GM19043 (cell line): ENCODE measurements around the gene UBA7.
A peak's percentile ranks its signal among the peaks of the same experiment; 100 is the strongest.
"Not testable (repeated sequence)": the region's sequence is repeated elsewhere in the genome, so short reads cannot be mapped to it uniquely, and the experiment has no call there.

Experiments used
- ATAC-seq: cut with Tn5 transposase; IDR thresholded peaks from one replicate; pipeline ENCODE4 v1.9.1; 2021; ENCODE audit warnings: low read depth; ENCODE audit not compliant: unreplicated experiment

The UBA7 gene

DNA sequence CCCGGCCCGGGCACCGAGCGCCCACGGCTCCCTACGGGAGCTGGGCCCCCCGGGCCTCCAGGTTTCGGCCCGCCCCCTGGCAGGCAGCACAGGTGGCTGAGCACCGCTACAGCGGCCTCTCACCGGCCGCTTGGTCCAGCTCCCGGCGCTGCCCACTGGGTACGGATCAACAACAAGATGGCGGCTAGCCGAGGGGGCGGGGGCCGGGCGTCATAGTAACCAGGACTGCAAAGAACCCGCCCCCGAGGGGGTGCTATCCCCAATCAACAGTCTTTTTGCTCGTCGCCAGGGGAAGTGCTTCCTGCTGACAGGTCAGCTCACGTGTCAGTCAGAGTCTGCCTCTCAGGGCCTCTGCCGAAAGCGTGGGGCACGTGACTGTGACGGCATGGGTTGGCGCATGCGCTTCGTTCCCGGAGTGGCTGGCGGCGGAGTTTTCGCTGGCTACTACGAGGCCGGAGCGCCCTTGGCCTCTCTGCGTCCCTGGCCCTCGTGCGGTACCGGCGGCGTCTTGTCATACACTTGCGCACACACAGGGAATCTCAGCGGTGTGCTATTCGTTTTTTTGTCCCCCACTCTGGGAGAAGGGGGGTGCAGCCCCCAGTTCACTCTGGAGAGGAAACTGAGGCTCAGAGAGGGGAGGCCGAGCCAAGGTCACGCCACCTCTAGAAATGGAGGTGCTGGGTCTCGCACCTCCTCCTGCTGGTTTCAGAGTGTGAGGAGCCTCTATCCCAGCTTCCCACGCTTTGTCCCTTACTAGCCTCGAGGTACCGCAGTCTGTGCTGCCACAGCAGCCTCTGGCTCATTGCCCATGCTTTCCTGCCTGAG is 27.2 kb downstream of the UBA7 start, which contains the start of gene IP6K1:
TSS of gene IP6K1 (minus strand) at position 186 of the 825 bp plus-strand sequence. CDS start 38,502 bp downstream, outside the sequence.
- peak; percentile 99 for ATAC-seq

DNA sequence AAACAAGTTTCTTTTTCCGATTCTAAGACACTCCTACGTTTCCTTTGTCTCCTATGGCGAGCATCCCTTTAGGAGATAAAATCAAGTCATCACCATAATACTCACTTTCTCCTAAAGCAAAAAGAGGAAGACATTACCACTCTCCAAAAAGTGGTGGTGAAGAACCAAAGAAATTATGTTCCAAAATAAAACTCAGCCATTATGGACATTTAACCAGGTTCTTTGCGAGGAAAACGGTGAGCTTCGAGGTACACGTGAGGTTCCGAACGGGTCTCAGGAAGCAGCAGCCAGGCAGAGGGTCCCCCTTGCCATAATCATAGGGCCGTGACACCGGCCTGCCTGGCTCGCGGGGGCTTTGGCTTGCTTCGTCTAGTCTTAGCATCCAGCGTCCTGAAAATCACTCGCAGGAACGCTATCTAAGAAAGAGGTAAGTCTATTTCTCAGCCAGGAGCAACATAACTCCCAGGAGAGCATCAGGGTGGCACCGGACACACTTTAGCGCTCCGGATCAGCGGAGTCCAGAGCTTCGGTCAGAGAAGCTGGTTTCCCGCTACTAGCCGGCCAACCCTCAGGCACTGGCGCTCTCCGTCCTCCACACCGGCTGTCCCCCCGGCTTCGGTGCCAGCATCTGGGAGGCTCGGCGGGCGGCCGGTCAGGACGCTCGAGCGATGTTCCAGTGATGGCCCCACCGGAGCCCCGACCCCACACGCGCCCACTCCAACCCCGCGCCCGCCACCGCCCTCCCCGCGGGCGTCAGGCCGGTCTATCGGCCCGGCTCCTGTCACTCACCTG is 28.0 kb downstream of the UBA7 start:
- no peak for ATAC-seq

DNA sequence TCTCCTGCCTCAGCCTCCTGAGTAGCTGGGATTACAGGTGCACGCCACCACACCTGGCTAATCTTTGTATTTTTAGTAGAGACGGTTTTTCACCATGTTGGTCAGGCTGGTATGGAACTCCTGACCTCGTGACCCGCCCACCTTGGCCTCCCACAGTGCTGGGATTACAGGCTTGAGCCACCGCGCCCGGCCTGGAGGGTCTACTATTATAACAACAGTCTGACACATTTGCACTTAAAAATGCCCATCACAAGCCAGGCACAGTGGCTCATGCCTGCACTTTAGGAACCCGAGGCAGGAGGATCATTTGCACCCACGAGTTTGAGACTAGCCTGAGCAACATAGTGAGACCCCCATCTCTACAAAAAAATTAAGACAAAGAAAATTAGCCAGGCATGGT is 31.5 kb downstream of the UBA7 start:
- not testable (repeated sequence) for ATAC-seq

DNA sequence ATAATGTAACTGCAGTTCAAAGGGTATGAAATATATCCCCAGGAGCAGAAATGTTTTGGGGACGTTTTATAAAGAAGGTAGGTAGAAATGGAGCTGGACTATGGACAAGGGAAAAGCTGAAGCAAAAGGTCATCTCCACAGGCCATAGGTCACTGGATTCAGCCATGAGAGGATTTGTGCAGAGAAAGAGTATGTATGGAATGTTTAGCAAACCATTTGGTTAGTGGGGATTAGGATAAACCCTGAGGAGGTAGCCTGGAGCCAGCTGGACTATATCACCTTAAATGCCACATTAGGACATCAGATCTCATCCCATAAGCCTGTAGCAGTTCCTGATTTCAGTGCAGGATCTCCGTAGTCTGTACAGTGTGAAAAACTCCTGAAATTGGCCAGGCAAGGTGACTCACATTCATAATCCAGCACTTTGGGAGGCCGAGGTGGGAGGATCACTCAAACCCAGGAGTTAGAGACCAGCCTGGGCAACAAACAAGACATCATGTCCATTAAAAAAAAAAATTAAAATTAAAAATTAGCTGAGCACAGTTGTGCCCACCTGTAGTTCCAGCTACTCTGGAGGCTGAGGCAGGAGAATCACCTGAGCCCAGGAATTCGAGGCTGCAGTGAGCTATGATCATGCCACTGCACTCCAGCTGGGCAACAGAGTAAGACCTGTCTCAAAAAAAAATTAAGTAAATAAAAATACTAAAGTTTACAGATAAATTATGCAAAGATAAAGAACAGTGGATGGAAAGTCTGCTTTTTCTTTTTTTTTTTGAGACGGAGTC is 32.1 kb downstream of the UBA7 start:
- ATAC-seq = no peak

DNA sequence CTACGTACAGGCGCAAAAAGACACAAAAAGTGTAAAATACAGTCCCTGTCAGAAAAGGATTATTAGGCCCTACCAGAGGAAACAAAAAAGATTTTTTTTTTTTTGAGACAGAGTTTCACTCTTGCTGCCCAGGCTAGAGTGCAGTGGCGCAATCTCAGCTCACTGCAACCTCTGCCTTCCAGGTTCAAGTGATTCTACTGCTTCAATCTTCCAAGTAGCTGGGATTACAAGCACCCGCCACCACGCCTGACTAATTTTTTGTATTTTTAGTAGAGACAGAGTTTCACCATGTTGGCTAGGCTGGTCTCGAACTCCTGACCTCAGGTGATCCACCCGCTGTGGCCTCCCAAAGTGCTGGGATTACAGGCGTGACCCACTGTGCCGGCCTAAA is 32.8 kb downstream of the UBA7 start:
- not testable (repeated sequence) for ATAC-seq

DNA sequence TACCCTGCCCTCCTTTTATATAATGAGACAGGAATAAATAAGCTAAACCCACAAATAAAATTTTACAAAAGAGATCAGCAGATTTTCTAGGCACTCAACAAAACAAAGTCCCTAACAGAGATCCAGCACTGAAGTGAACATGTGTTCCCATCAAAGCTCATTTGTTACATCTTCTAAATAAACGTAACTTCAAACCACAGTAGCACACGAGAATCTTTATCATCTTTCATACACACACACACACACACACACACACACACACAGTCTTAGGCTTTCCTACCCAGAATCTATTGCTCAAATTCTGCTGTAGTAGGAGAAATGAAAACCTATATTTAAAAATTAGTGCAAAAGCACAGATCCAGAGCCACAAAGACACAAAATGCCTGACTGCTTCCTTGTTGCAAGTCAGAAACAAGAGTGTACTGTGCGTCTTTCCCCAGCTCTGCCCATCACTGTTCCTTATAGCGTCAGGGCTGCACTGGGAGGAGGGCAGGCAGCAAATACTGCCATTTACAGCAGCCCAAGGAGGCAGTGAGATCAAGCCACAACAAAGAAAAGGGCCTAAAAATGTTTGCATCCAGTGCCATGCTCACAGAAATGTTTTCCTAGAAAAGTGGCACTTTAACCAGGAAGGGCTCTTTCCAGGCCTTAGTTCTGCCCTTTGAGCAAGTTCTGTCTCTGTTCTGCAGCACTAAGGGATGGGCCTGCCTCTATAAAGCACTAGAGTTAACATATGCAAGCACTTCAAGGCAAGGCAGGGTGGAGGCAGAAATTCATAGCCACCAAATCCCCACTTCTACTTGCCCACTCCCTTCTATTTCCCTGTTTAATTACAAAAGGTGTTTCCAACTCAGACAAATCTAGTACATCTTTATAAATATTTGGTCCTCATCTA is 33.4 kb downstream of the UBA7 start:
- ATAC-seq = no peak

DNA sequence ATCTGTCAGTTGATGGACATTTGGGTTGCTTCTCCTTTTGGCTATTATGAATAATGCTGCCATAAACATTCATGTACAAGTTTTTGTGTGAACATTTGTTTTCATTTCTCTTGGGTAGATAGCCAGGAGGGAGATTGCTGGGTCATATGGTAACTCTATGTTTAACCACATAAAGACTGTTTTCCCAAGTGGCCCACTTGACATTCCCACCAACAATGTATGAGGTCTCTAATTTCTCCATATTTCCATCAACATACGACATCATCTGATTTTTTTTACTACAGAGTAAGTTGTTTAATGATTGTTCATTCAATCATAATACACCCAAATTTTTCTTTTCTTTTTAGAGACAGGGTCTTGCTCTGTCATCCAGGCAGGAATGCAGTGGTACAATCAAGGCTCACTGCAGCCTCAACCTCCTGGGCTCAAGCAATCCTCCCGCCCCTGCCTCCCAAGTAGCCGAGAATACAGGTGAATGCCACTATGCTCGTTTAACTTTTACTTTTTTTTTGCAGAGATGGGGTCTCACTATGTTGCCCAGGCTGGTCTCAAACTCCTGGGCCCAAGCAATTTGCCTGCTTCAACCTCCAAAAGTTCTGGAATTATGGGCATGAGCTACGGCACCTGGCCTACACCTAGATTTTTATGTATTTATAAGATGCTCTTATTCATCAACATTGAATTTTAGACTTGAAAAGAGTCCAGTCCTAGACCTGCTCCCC is 34.2 kb downstream of the UBA7 start:
- no peak for ATAC-seq

DNA sequence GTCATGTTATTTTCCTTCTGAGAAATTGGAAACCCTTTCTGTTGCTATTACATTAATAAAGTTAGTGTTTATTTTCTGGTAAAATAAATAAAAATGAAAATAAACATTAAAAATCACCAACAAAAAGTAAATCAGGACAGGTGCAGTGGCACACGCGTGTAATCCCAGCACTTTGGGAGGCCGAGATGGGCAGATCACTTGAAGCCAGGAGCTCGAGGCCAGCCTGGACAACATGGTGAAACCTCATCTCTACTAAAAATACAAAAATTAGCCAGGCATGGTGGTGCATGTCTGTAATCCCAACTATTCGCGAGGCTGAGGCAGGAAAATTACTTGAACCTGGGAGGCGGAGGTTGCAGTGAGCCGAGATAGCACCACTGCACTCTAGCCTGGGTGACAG is 37.7 kb downstream of the UBA7 start:
- not testable (repeated sequence) for ATAC-seq

DNA sequence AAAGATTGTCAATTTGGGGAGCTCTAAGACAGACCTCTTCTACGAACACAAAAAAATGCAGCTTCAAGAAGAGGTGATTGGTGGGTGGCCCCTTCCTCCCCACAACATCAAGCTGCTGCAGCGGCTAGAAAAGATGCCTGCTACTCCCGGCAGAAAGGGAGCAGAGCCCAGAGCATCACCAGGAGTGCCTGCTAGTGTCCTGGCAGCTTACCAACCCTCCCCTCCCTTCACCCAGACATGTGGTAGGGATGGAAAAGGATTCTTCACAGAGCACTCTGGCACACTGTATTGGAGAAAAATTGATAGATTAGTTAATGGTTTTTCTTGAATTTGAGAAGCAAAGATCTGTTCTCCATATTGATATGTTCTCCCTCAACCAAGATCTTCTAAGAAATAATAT is 38.2 kb downstream of the UBA7 start:
- no peak for ATAC-seq

DNA sequence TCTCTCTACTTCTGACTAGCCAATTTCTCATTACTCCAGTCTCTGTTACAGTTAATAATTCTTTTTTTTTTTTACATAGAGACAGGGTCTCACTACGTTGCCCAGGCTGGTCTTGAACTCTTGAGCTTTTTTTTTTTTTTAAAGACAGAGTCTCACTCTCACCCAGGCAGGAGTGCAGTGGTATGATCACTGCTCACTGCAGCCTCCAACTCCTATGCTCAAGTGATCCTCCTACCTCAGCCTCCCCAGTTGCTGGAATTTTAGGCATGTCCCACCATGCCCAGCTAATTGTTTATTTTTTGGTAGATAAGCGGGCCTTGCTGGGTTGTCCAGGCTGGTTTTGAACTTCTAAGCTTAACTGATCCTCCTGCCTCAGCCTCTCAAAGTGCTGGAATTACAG is 41.0 kb downstream of the UBA7 start:
- no peak for ATAC-seq

DNA sequence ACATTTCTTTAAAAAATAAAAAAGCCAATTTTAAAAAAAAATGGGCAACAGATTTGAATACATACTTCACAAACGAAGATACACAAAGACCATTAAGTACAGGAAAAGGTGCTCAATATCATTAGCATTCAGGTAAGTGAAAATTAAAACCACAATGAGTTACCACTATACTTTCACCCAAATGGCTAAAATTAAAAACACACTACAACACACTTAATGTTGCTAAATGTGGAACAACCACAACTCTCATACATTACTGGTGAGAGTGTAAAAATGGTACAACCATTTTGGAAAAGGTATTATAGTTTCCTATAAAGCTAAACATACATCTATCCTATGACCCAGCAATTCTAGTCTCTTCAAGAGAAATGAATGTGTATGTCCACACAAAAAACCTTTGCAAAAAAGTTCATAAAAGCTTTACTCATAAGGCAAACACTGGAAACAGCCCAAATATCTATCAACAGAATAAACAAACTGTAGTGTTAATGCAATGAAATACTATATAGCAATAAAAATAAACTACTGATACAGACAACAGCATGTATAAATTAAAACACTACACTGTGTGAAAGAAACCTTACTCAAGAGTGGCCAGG is 42.3 kb downstream of the UBA7 start:
- no peak for ATAC-seq

DNA sequence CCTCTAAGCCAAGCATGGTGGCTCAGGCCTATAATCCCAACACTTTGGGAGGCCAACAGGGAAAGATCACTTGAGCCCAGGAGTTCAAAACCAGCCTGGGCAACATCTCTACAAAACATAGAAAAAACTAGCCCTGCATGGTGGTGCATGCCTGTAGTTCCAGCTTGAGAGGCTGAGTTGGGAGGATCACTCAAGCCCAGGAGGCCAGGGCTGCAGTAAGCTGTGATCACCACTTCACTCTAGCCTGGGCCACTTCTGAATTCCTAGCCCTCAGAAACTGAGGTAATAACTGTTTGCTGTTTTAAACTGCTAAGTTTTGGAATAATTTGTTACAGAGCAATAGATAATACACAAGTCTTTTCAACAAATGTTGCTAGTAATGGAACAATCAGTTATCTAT is 43.8 kb downstream of the UBA7 start:
- no peak for ATAC-seq

DNA sequence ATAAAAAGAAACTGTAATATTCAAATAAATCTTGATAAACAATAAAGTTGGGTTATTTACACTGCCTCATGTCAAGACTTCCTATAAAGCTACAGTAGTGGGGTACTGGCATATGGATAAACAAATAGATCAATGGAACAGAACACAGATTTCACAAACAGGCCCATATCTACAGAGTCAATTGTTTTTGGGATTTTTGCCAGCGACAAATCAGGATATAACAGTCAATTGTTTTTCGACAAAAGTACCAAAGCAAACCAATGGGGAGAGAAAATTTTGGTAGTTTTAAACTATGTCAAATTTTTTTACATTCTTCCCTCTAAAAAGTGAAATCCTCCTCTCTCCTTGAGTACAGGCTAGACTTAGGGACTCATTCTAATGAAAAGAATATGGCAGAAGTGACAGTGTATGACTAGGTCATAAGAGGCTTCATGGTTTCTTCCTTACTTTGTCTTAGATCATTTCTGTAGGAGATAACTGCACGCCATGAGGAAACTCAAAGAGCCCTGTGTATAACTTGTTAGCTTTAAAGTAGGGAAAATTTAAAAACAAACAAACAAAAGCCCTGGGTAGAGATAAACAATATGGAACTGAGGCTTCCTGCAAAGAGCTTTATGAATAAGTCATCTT is 44.4 kb downstream of the UBA7 start:
- no peak for ATAC-seq

DNA sequence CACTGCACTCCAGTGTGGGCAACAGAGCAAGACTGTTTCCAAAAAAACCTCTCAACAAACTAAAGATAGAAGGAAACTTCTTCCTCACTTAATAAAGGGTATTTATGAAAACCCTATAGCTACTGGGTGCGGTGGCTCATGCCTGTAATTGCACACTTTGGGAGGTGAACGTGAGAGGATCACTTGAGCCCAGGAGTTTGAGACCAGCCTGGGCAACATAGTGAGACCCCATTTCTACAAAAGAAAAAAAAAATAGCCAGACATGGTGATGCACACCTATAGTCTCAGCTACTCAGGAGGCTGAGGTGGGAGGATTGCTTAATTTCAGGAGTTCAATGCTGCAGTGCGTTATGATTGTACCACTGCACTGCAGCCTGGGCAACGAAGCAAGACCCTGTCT is 49.8 kb downstream of the UBA7 start:
- no peak for ATAC-seq

DNA sequence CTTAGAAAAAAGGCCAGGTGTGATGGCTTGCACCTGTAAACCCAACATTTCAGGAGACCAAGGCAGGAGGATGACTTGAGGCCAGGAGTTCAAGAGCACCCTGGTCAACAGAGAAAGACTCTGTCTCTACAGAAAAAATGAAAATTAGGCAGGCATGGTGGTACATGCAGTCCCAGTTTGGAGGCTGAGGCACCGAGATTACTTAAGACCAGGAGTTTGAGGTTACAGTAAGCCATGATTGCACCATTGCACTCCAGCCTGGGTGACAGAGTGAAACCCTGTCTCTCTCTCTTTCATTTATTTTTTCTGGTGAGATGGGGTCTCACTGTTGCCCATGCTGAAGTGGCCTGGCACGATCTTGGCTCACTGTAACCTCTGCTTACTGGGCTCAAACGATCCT is 52.1 kb downstream of the UBA7 start:
- ATAC-seq = no peak

DNA sequence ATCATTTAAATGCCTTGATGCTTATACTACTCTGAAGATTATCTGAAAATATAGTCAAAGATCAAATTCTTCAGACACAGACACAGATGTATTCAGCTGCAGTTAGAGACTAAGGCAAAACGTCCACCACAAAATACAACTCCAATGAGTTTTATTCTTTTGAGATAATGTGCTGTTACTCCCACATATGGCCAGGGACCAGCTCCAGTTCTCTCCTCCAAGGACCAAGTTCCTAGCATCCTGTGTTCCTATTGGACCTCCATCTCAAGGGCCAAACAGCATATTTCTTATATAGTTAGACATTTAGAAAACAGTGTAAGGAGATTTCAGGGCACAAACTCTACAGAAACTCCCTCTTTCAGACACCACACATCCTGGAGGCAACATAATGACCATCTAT is 54.5 kb downstream of the UBA7 start:
- no peak for ATAC-seq

DNA sequence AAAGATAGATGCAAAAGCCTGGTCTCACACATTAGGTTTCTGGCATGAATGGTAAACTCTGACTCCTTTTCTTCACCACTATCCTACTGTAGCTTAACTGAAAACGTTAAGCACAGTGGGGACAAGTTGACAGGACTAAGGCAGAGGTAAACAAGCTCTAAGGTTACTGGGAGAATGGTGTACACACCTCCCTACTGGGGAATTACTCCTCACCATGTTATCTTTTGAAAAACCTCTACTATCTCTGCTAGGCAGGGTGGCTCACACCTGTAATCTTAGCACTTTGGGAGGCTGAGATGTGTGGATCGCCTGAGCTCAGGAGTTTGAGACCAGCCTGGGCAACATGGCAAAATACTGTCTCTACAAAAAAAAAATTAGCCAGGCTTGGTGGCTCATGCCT is 56.6 kb downstream of the UBA7 start:
- ATAC-seq = no peak

DNA sequence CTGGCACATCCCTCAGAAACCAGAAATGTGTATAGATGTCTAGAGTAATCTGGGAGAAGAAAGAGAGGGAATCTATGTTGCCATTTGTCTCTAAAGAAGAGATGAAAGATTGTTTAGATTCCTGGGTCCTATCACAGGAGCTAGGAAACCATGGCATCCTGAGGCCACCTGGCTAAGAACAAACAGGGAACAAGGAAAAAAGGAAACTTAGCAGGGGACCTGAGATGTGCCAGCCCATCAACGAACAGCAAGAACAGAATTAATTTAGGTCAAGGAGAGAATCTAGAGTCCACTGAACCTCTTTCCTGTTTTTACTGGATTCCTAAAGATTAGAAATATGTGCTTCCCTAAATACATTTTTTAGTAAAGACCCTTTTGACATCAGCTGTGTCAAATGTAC is 57.7 kb downstream of the UBA7 start:
- no peak for ATAC-seq
